ENCODE results near the gene ASIC1.

ASIC1 gene

DNA sequence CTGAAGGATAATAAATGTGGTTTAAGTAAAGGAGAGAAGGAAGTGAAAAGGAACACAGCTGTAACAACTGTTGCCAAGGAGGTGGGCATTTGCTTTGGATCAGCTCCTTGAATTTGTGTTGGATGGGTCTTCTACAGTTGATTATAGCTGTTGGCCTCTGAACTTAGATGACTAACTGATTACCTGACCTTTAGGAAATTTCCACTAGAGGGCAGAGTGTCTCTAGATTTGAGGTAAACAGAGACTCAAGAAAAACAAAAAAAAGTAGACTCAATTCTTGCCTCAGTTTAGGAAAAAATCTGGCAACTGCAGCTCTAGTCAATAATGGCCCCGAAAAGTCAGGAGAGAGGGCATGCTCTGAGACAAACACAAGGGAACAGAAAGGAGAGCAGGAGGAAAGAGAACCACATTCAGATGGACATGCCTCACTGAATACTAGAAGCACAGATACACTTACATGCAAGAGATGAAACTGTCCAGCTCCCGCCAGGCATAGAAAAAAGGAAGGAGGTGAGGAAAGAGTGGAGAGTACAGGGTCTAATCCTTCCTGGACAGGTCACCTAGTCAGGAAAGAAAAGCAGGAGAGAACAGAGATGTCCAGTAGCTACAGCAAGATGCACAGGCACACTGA, 75.2 kb downstream of the ASIC1 start:
- no peak for DNase-seq (ENCODE audit: extremely low spot score)
- CTCF ChIA-PET, result interaction anchor here (0.7 to 1.3 kb wide), 7 partner anchors 9 to 182 kb away, joined by 3 to 6 read pairs (median 4); partner anchors contain the start of genes COX14 and SMARCD1
- TF ChIP-seq LEF1 (IDR thresholded peaks at IDR 0.05; ENCODE audit: borderline replicate concordance), result no peak
- TF ChIP-seq ARNT (IDR thresholded peaks at IDR 0.05), result no peak
- TF ChIP-seq BHLHE40 (IDR thresholded peaks at IDR 0.05; ENCODE audit: borderline replicate concordance), result no peak
- no peak for TF ChIP-seq HDGF (IDR thresholded peaks at IDR 0.05; ENCODE audit: borderline replicate concordance)
- TF ChIP-seq, protein P1, sequence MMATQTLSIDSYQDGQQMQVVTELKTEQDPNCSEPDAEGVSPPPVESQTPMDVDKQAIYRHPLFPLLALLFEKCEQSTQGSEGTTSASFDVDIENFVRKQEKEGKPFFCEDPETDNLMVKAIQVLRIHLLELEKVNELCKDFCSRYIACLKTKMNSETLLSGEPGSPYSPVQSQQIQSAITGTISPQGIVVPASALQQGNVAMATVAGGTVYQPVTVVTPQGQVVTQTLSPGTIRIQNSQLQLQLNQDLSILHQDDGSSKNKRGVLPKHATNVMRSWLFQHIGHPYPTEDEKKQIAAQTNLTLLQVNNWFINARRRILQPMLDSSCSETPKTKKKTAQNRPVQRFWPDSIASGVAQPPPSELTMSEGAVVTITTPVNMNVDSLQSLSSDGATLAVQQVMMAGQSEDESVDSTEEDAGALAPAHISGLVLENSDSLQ (IDR thresholded peaks at IDR 0.05), result no peak
- no peak for TF ChIP-seq CTBP1 (IDR thresholded peaks at IDR 0.05; ENCODE audit: borderline replicate concordance)
- no peak for TF ChIP-seq ZNF384 (IDR thresholded peaks at IDR 0.05)
- POLR2A ChIA-PET, result no interaction called here
